LNCAP (cell line): ENCODE data around the gene CALML5.

Source experiments
- TF ChIP-seq, protein P1 (sequence below): fragments of 450-650 bp; IDR thresholded peaks from 2 replicates; pipeline ENCODE4 v1.5.1; 2017; ENCODE audit warnings: mild to moderate bottlenecking

CALML5 gene

DNA sequence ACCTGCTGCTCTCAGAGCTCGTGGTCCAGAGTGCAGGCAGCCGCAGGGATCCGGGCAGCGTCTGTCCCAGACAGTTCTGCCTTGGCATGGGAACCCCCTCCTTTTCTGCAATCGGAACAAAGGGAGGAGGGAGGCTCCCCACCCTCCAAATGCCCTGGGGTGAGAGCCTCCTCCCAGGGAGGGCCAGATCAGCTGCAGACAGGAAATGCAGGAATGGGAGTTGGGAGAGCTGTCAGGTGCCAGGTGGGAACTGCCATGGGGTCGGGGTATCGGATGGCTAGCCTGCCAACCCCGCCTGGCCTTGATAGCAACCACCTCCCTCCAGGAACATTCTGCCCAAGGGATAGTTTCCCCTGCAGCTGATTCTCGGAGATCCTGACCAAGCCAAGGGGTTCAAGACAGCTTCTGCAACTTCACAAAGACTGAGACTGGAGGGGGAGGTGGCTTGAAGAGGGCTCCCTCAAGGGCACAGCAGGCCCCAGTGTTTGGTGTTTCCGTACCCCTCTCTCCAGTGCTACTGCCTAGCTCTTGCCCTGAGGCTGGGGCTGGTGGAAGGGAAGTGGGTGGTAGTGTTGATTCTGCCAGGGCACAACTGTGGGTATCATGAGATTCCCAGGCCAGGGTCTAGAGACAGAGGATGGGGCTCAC lies at the start of gene CALML5:
TSS of gene CALML5 (minus strand) at position 78 of the 648 bp plus-strand sequence. CDS start 132 bp downstream, outside the sequence.
- TF ChIP-seq, protein P1, sequence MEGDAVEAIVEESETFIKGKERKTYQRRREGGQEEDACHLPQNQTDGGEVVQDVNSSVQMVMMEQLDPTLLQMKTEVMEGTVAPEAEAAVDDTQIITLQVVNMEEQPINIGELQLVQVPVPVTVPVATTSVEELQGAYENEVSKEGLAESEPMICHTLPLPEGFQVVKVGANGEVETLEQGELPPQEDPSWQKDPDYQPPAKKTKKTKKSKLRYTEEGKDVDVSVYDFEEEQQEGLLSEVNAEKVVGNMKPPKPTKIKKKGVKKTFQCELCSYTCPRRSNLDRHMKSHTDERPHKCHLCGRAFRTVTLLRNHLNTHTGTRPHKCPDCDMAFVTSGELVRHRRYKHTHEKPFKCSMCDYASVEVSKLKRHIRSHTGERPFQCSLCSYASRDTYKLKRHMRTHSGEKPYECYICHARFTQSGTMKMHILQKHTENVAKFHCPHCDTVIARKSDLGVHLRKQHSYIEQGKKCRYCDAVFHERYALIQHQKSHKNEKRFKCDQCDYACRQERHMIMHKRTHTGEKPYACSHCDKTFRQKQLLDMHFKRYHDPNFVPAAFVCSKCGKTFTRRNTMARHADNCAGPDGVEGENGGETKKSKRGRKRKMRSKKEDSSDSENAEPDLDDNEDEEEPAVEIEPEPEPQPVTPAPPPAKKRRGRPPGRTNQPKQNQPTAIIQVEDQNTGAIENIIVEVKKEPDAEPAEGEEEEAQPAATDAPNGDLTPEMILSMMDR: no peak

DNA sequence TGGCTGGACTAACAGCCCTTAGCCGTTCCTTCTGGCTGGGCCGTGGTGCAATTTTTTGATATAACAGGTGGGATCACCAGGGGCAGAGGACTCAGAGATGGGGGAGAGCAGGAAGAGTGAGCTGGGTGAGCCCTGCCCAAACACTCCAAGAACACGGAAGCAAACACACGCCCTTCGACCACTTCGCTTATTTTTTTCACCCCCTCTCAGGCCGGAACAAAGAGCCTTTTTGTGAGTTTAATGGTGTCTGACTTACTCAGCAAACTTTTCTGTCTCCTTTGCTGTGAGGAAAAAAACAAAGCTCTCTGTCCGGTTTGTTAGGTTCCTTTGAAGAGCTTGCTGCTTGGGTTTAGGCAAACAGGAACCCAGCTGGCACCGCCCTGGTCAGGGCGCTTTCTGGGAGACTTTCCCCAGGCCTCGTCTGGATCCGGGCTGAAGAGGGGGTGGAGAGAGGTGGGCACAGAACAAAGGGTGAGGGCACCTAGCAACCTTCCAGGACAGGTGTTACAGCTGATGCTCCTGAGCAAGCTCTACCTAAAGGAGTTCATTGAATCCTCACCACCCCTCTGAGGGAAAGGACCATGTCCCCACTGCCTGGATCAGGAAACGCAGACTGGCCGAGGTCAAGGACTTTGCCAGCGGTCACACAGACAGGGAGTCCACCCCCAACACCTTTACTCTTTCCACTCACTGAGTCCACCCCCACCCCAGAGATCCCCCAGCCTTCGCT lies 48.7 kb upstream of the CALML5 start:
- TF ChIP-seq, protein P1: no peak

DNA sequence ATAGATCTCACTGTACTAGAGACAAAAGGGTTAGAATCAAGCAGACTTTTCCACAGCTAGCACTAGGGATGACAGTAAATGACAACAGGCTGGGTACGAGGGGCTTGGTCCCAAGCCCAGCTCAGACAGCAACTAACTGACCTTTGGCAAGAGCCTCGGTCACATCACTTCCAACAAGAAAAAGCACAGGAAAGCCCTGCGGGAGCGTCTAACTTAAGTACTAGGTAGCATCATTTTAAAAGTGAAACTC lies 48.2 kb upstream of the CALML5 start:
- TF ChIP-seq, protein P1: no peak

- TF ChIP-seq, protein P1: no peak
These were observed 47.7 kb upstream of the CALML5 start for GRCh38 chr10:5546891-5547680.

DNA sequence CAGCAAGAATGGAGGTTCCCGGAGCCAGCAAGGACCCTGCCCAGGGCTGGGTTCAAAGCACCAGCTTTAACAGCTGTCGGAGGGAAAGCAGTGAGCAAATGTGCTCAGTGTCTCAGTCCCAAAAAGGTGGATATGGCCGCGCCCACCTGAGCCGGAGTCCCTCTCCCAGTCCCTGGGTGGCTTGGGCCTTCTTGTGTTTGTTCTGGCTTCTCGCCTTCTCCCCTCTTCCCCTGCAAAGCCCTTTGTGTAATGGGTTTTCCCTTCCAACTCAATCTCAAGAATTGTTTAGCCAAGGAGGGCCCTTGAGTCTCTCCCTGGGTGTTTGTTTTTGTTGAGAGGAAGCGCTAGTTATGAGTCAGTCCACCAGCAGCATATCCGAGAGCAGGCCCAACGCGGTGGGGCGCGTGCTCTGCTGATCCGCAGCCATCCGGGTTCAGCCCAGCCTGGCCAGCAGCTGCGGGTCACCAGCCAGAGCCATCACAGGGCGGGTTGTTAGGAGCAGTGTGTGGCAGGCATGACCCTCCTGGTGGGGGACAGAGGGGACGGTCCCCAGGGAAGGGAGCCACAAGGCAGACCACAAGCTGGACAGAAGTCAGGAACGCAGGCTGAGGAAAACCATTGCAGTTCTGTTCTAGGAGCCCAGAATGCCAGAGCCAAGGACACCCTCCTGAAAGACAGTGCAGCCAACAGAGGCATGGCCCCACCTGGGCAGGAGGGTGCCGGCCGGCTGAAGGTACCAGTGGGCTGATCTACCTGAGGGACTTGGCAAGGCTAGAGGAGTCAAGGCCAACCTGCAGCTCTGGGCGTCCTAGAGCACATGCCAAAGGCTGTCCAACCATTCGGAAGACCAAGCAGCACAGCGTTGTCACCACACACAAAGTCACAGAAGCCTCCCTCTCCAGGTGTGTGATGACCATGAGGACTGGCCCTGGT lies 46.7 kb upstream of the CALML5 start:
- TF ChIP-seq, protein P1: no peak

- TF ChIP-seq, protein P1: no peak
These were observed 46.0 kb upstream of the CALML5 start for GRCh38 chr10:5545426-5545777.

GRCh38 chr10:5545011-5545410 lies 45.6 kb upstream of the CALML5 start:
- TF ChIP-seq, protein P1: no peak
